Fibroblast of lung (primary cell): ENCODE measurements around the gene TSPYL1. TPM values are rescaled to one million over a fixed set of nuclear protein-coding genes. Genes with fewer than 3 reads are reported as not detected.

Experiments used
- DNase-seq, 2 donors: peaks; one replicate each; pipeline versions ENCODE4 v3.0.0 to v3.0.0-alpha.2; 2010; ENCODE audit warnings: low read depth in 2 of 2
- H2AFZ ChIP-seq: 2 replicates; pipeline ENCODE4 v1.5.1; 2012; ENCODE audit warnings: low read length, control low read depth, inconsistent platforms
- H3K27ac ChIP-seq: 2 replicates; pipeline ENCODE4 v1.5.1; 2011; ENCODE audit warnings: low read length, control low read depth; ENCODE audit not compliant: insufficient read depth
- H3K27me3 ChIP-seq: 2 replicates; pipeline ENCODE4 v1.5.1; 2011; ENCODE audit warnings: mild to moderate bottlenecking, low read length; ENCODE audit not compliant: control insufficient read depth, insufficient read depth
- H3K36me3 ChIP-seq: 2 replicates; pipeline ENCODE4 v1.5.1; 2011; ENCODE audit warnings: low read length; ENCODE audit not compliant: control insufficient read depth, insufficient read depth
- H3K4me1 ChIP-seq: 2 replicates; pipeline ENCODE4 v1.5.1; 2011; ENCODE audit warnings: low read length; ENCODE audit not compliant: control insufficient read depth, insufficient read depth; ENCODE audit errors: extremely low read depth
- H3K4me2 ChIP-seq: 2 replicates; pipeline ENCODE4 v1.5.1; 2011; ENCODE audit warnings: low read length, control low read depth; ENCODE audit not compliant: insufficient read depth; ENCODE audit errors: extremely low read depth
- H3K4me3 ChIP-seq, 4 experiments: fragments of 200-600 bp in 1 of 4; sonication (generic) in 1 of 4; replicated peaks in 1 of 4; 2 replicates each; pipeline ENCODE4 v1.5.1; 2011 to 2016; ENCODE audit warnings: low read length in 4 of 4, low read depth in 3 of 4, mild to moderate bottlenecking in 3 of 4, control low read depth in 2 of 4, inconsistent platforms in 1 of 4, mixed read lengths in 1 of 4; ENCODE audit not compliant: insufficient read depth in 1 of 4; ENCODE audit errors: control extremely low read depth in 1 of 4
- H3K79me2 ChIP-seq: 2 replicates; pipeline ENCODE4 v1.5.1; 2012; ENCODE audit warnings: mild to moderate bottlenecking, low read length, inconsistent platforms; ENCODE audit not compliant: control insufficient read depth, insufficient read depth
- H3K9ac ChIP-seq: 2 replicates; pipeline ENCODE4 v1.5.1; 2011; ENCODE audit warnings: mild to moderate bottlenecking, low read length, control low read depth; ENCODE audit not compliant: insufficient read depth
- H3K9me3 ChIP-seq: 2 replicates; pipeline ENCODE4 v1.5.1; 2012; ENCODE audit warnings: low read depth, low read length; ENCODE audit not compliant: control insufficient read depth, insufficient read depth
- H4K20me1 ChIP-seq: 2 replicates; pipeline ENCODE4 v1.5.1; 2011; ENCODE audit warnings: low read length; ENCODE audit not compliant: control insufficient read depth, insufficient read depth; ENCODE audit errors: extremely low read depth
- EZH2 ChIP-seq: IDR thresholded peaks from 2 replicates; pipeline ENCODE4 v1.5.1; 2012; ENCODE audit warnings: low read length, control low read depth, mild to moderate bottlenecking; ENCODE audit errors: missing control alignments
- polyA plus RNA-seq, 2 donors: library from polyadenylated mRNA; depleted of rRNA in 1 of 2; stranded (reverse) in 1 of 2; unstranded in 1 of 2; fragments of >200 nt; gene quantifications; 2 replicates each; pipeline ENCODE4 v1.2.1, GENCODE V29; 2011 to 2012; ENCODE audit warnings: missing spikeins in 1 of 2
- total RNA-seq: library from RNA; depleted of rRNA; stranded (reverse); fragments of >200 nt; gene quantifications from 2 replicates; pipeline ENCODE4 v1.2.1, GENCODE V29; 2014
- TF ChIP-seq, protein P1 (sequence below), 2 donors: IDR thresholded peaks in 1 of 2; conservative IDR thresholded peaks in 1 of 2; 1 replicate in 1 of 2; 2 replicates in 1 of 2; pipeline ENCODE4 v1.5.1; 2011 to 2012; ENCODE audit warnings: low read length in 2 of 2, control low read depth in 1 of 2, inconsistent platforms in 1 of 2, low read depth in 1 of 2, mild to moderate bottlenecking in 1 of 2

Gene TSPYL1
- total and polyA plus RNA-seq, 2 donors (not counting 1 experiment from before 2014, with no cell fraction given), result 82.0 to 93.0 TPM

- no peak for TF ChIP-seq EZH2
- TF ChIP-seq, protein P1, sequence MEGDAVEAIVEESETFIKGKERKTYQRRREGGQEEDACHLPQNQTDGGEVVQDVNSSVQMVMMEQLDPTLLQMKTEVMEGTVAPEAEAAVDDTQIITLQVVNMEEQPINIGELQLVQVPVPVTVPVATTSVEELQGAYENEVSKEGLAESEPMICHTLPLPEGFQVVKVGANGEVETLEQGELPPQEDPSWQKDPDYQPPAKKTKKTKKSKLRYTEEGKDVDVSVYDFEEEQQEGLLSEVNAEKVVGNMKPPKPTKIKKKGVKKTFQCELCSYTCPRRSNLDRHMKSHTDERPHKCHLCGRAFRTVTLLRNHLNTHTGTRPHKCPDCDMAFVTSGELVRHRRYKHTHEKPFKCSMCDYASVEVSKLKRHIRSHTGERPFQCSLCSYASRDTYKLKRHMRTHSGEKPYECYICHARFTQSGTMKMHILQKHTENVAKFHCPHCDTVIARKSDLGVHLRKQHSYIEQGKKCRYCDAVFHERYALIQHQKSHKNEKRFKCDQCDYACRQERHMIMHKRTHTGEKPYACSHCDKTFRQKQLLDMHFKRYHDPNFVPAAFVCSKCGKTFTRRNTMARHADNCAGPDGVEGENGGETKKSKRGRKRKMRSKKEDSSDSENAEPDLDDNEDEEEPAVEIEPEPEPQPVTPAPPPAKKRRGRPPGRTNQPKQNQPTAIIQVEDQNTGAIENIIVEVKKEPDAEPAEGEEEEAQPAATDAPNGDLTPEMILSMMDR (conservative IDR thresholded peaks at IDR 0.05 in 1 of 2, IDR thresholded peaks at IDR 0.05 in 1 of 2; ENCODE audit: low read depth in 1 of 2, low read length in 2 of 2), result no peak
- Histone ChIP-seq H3K36me3 (no peaks in the 10 kb centered on the region), H3K27ac (no peak overlapping the region), H3K4me2 (no peak overlapping the region), H3K4me1 (no peaks in the 10 kb centered on the region), H2AFZ (no peak overlapping the region), H3K9me3 (no peaks in the 10 kb centered on the region), H3K79me2 (no peaks in the 10 kb centered on the region), H3K4me3 (no peak overlapping the region), H3K27me3 (no peaks in the 10 kb centered on the region), H4K20me1 (no peaks in the 10 kb centered on the region), H3K9ac (no peak overlapping the region)
- no peak for DNase-seq
These were observed 29.9 kb upstream of the TSPYL1 start for GRCh38 chr6:116309657-116310056.

DNA sequence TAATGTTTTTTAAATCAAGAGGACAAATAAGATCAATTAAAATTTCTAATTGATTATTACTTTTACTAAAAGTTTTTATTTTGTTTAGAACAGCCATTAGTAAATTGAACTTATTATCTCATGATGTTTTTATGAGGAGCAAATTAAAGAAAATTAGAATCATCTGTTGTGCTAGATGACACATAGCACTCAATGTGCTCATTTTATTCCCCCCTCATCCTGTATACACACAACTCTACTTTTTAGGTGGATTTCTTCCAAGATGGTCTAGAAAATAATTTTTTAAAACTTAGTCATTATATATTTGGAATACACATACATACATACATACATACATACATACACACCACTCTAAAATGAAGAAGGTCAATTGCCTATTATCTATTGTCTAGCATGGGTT, 29.3 kb upstream of the TSPYL1 start:
- DNase-seq, result no peak
- Histone ChIP-seq H3K9me3 (no peaks in the 10 kb centered on the region), H3K4me1 (no peaks in the 10 kb centered on the region), H2AFZ (no peak overlapping the region), H3K4me3 (no peak overlapping the region), H3K9ac (no peak overlapping the region), H3K4me2 (no peak overlapping the region), H3K79me2 (no peaks in the 10 kb centered on the region), H3K27me3 (no peaks in the 10 kb centered on the region), H4K20me1 (no peaks in the 10 kb centered on the region), H3K36me3 (no peaks in the 10 kb centered on the region), H3K27ac (no peak overlapping the region)
- TF ChIP-seq, protein P1 (conservative IDR thresholded peaks at IDR 0.05 in 1 of 2, IDR thresholded peaks at IDR 0.05 in 1 of 2; ENCODE audit: low read depth in 1 of 2, low read length in 2 of 2), result no peak
- no peak for TF ChIP-seq EZH2

DNA sequence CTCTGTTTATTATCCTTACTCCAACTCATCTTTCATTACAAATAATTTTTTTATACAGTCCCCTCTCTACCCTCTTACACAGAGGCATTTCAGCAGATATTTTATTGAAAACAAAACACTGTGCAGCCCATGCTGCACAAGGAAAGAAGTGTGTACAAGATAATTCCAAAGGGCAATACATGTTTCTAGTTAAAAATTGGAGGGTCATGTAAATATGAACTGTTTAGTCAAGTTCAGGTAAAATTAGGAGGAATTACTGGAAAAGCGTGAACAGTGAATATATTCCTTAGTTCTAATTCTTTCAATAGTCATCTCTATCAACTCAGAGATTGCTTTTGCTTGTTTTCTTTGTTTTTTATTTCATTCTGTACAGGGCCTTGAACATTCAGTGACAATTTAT, 27.9 kb upstream of the TSPYL1 start:
- no peak overlapping the region for H3K4me2 ChIP-seq
- TF ChIP-seq EZH2, result no peak
- TF ChIP-seq, protein P1 (conservative IDR thresholded peaks at IDR 0.05 in 1 of 2, IDR thresholded peaks at IDR 0.05 in 1 of 2; ENCODE audit: low read depth in 1 of 2, low read length in 2 of 2), result no peak
- no peaks in the 10 kb centered on the region for H3K36me3 ChIP-seq
- H3K4me3 ChIP-seq, result no peak overlapping the region
- no peaks in the 10 kb centered on the region for H3K9me3 ChIP-seq
- H3K9ac ChIP-seq, result no peak overlapping the region
- no peak overlapping the region for H3K27ac ChIP-seq
- H2AFZ ChIP-seq, result no peak overlapping the region
- H3K4me1 ChIP-seq, result no peaks in the 10 kb centered on the region
- DNase-seq, result no peak
- H3K27me3 ChIP-seq, result no peaks in the 10 kb centered on the region
- H4K20me1 ChIP-seq, result no peaks in the 10 kb centered on the region
- H3K79me2 ChIP-seq, result no peaks in the 10 kb centered on the region
